ENCODE results near the gene EBF3.

- TF ChIP-seq, protein P1, sequence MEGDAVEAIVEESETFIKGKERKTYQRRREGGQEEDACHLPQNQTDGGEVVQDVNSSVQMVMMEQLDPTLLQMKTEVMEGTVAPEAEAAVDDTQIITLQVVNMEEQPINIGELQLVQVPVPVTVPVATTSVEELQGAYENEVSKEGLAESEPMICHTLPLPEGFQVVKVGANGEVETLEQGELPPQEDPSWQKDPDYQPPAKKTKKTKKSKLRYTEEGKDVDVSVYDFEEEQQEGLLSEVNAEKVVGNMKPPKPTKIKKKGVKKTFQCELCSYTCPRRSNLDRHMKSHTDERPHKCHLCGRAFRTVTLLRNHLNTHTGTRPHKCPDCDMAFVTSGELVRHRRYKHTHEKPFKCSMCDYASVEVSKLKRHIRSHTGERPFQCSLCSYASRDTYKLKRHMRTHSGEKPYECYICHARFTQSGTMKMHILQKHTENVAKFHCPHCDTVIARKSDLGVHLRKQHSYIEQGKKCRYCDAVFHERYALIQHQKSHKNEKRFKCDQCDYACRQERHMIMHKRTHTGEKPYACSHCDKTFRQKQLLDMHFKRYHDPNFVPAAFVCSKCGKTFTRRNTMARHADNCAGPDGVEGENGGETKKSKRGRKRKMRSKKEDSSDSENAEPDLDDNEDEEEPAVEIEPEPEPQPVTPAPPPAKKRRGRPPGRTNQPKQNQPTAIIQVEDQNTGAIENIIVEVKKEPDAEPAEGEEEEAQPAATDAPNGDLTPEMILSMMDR (IDR thresholded peaks at IDR 0.05), result no peak
- no peak for TF ChIP-seq POLR2A (IDR thresholded peaks at IDR 0.05)
Observed at GRCh38 chr10:129868449-129869035, 95.5 kb downstream of the EBF3 start.
